T-cell (primary cell): ENCODE measurements around the gene RRM1. TPM values are rescaled to one million over a fixed set of nuclear protein-coding genes. Genes with fewer than 3 reads are reported as not detected.

ENCODE experiments used
- ATAC-seq, 4 experiments: fragments of 200-7000 bp in 3 of 4; fragments of 150-1000 bp in 1 of 4; cut with Tn5 transposase; replicated peaks in 1 of 4; 1 replicate in 3 of 4; 2 replicates in 1 of 4; pipeline ENCODE4 v1.10.0; 2021; ENCODE audit warnings: moderate library complexity in 3 of 4, mild to moderate bottlenecking in 2 of 4, moderate number of reproducible peaks in 1 of 4
- CTCF ChIA-PET, 2 donors: fragments of 300-600 bp; sonication (Branson Sonifier 250); formaldehyde crosslinking; loops; one replicate each; lab custom pipeline; 2022; ENCODE audit warnings: antibody characterized with exemption in 2 of 2; lab: Charles Lee
- POLR2A ChIA-PET, 2 donors: fragments of 300-600 bp; sonication (Branson Sonifier 250); formaldehyde crosslinking; loops; one replicate each; lab custom pipeline; 2022; ENCODE audit warnings: antibody characterized with exemption in 2 of 2; lab: Charles Lee
- DNase-seq, 35 experiments: peaks; one replicate each; pipeline versions ENCODE4 v3.0.0 to v3.0.0-alpha.2; 2013 to 2023
- H3K27ac ChIP-seq: one replicate; pipeline ENCODE4 v1.5.1; 2013; ENCODE audit warnings: low read length
- H3K27me3 ChIP-seq, 2 experiments: replicated peaks in 1 of 2; 1 replicate in 1 of 2; 2 replicates in 1 of 2; pipeline versions ENCODE4 v1.6.1 to v1.7.0; 2013; ENCODE audit warnings: low read length in 1 of 2, mixed read lengths in 1 of 2; ENCODE audit not compliant: control insufficient read depth in 2 of 2, insufficient read depth in 2 of 2; ENCODE audit errors: extremely low read depth in 1 of 2
- H3K36me3 ChIP-seq, 2 donors: 1 replicate in 1 of 2; 2 replicates in 1 of 2; pipeline versions ENCODE4 v1.6.1 to v1.7.0; 2013; ENCODE audit warnings: low read length in 1 of 2; ENCODE audit not compliant: control insufficient read depth in 2 of 2, insufficient read depth in 1 of 2; ENCODE audit errors: extremely low read depth in 1 of 2
- H3K4me1 ChIP-seq, 2 experiments: 1 replicate in 1 of 2; 2 replicates in 1 of 2; pipeline versions ENCODE4 v1.6.1 to v1.7.0; 2013; ENCODE audit warnings: low read length in 2 of 2, mixed read lengths in 1 of 2; ENCODE audit not compliant: insufficient read depth in 2 of 2, control insufficient read depth in 1 of 2; ENCODE audit errors: extremely low read depth in 1 of 2
- H3K4me3 ChIP-seq, 2 donors: 1 replicate in 1 of 2; 2 replicates in 1 of 2; pipeline versions ENCODE4 v1.5.1 to v1.7.0; 2013; ENCODE audit warnings: mild to moderate bottlenecking in 2 of 2, low read length in 1 of 2, moderate library complexity in 1 of 2; ENCODE audit not compliant: control insufficient read depth in 1 of 2; ENCODE audit errors: extremely low read depth in 1 of 2
- H3K9me3 ChIP-seq: 2 replicates; pipeline ENCODE4 v1.7.0; 2013
- H3K27ac Mint-ChIP-seq, 2 donors: one replicate each; pipeline ENCODE4 v1.8.0; 2020 to 2021; ENCODE audit warnings: mild to moderate bottlenecking in 2 of 2, mixed read lengths in 2 of 2
- H3K27me3 Mint-ChIP-seq, 2 donors: one replicate each; pipeline ENCODE4 v1.8.0; 2021 to 2022; ENCODE audit warnings: mixed read lengths in 2 of 2
- H3K36me3 Mint-ChIP-seq: one replicate; pipeline ENCODE4 v1.8.0; 2021; ENCODE audit warnings: mixed read lengths
- H3K4me1 Mint-ChIP-seq, 3 donors: one replicate each; pipeline ENCODE4 v1.8.0; 2020 to 2022; ENCODE audit warnings: mixed read lengths in 3 of 3, mild to moderate bottlenecking in 1 of 3
- H3K4me3 Mint-ChIP-seq, 3 donors: one replicate each; pipeline ENCODE4 v1.8.0; 2020 to 2022; ENCODE audit warnings: mild to moderate bottlenecking in 3 of 3, mixed read lengths in 3 of 3, moderate library complexity in 3 of 3
- H3K9me3 Mint-ChIP-seq, 3 donors: one replicate each; pipeline ENCODE4 v1.8.0; 2020 to 2022; ENCODE audit warnings: mixed read lengths in 3 of 3
- WGBS: methylation state at CpG from one replicate; pipeline ENCODE4 v1.1.5; 2013; ENCODE audit warnings: missing lambda C conversion rate; ENCODE audit not compliant: insufficient coverage; 5-methylcytosine and 5-hydroxymethylcytosine counted together
- total RNA-seq, 35 experiments: library from RNA in 6 of 35; stranded (reverse) in 6 of 35; fragments of 120-200 nt in 1 of 35; gene quantifications; one replicate each; pipeline versions ENCODE4 v1.2.1 to v1.2.4 and lab custom pipeline; 2013 to 2026

The RRM1 gene
- total RNA-seq, 5 donors from 2014 or later (not counting 1 experiment from before 2014, with no cell fraction given), result 27.4 to 50.8 (median 36.1) TPM

GRCh38 chr11:4072668-4073285 lies 21.8 kb upstream of the RRM1 start:
- no peaks in the 10 kb centered on the region for H3K9me3 ChIP-seq
- H3K27ac ChIP-seq, result peak overlapping the region; percentile 44
- H3K4me1 ChIP-seq, result peaks cover 17 to 20% of the 10 kb centered on the region in 2 experiments
- H3K36me3 ChIP-seq, result peaks cover 9 to 41% of the 10 kb centered on the region in 2 donors
- WGBS, result 0% methylated on average over 1 of the region's 4 CpGs
- ATAC-seq (peak; percentile 79 to 83 (median 80)), DNase-seq (peak in 29 of 35 experiments; percentile 22 to 87 (median 40))
- H3K4me1 Mint-ChIP-seq, result peaks cover 55 to 67% (median 56%) of the 10 kb centered on the region in 3 donors
- ChIA-PET POLR2A (interaction anchor here (0.6 to 1.5 kb wide), 14 partner anchors 12 to 378 kb away, joined by 3 to 21 read pairs (median 4); partner anchors contain the start of gene STIM1 (in 2 of the 2)), CTCF (interaction anchor here (0.5 to 5.4 kb wide), 61 partner anchors 8 to 358 kb away, joined by 3 to 182 read pairs (median 5); partner anchors contain the start of genes PGAP2 (in 2 of the 2), RHOG (in 1 of the 2) and STIM1 (in 1 of the 2))
- peak overlapping the region; percentile 80 to 90 for H3K27ac Mint-ChIP-seq
- H3K4me3 ChIP-seq, result no peak overlapping the region
- no peaks in the 10 kb centered on the region for H3K27me3 ChIP-seq
- no peak overlapping the region for H3K4me3 Mint-ChIP-seq
- H3K36me3 Mint-ChIP-seq, result peaks cover 28% of the 10 kb centered on the region
- no peaks in the 10 kb centered on the region for H3K9me3 Mint-ChIP-seq
- H3K27me3 Mint-ChIP-seq, result no peaks in the 10 kb centered on the region

- H3K4me3 ChIP-seq, result no peak overlapping the region
- Mint-ChIP-seq H3K4me1 (peaks cover 45 to 54% (median 47%) of the 10 kb centered on the region in 3 donors), H3K27ac (no peak overlapping the region), H3K9me3 (no peaks in the 10 kb centered on the region), H3K27me3 (no peaks in the 10 kb centered on the region), H3K4me3 (no peak overlapping the region), H3K36me3 (peaks cover 26% of the 10 kb centered on the region)
- CTCF ChIA-PET, result interaction anchor here (0.6 to 5.4 kb wide), 13 partner anchors 10 to 290 kb away, joined by 3 to 182 read pairs (median 12); partner anchors contain the start of genes PGAP2 (in 1 of the 2), RHOG (in 1 of the 2) and STIM1 (in 1 of the 2)
- POLR2A ChIA-PET, result no interaction called here
- no peak for ATAC-seq
- peaks cover 7 to 16% of the 10 kb centered on the region in 2 experiments for H3K4me1 ChIP-seq
- no peaks in the 10 kb centered on the region for H3K9me3 ChIP-seq
- H3K27me3 ChIP-seq, result no peaks in the 10 kb centered on the region
- H3K27ac ChIP-seq, result no peak overlapping the region
- peaks cover 9 to 41% of the 10 kb centered on the region in 2 donors for H3K36me3 ChIP-seq
- no peak for DNase-seq
- WGBS, result 100% methylated on average over 7 of the region's 7 CpGs
These were observed 20.3 kb upstream of the RRM1 start for GRCh38 chr11:4074266-4074665.

GRCh38 chr11:4076774-4077173 lies 17.8 kb upstream of the RRM1 start:
- H3K4me3 Mint-ChIP-seq, result no peak overlapping the region
- CTCF ChIA-PET, result no interaction called here
- Histone ChIP-seq H3K36me3 (peaks cover 5 to 40% of the 10 kb centered on the region in 2 donors), H3K9me3 (no peaks in the 10 kb centered on the region), H3K4me1 (peaks cover 7 to 9% of the 10 kb centered on the region in 2 experiments), H3K27me3 (no peaks in the 10 kb centered on the region), H3K27ac (no peak overlapping the region), H3K4me3 (no peak overlapping the region)
- DNase-seq (no peak), ATAC-seq (no peak)
- H3K4me1 Mint-ChIP-seq, result peaks cover 31 to 47% (median 33%) of the 10 kb centered on the region in 3 donors
- no CpG with 5 or more reads among the region's 1 CpG for WGBS
- POLR2A ChIA-PET, result interaction anchor here (0.5 to 0.6 kb wide), 2 partner anchors 11 to 204 kb away, joined by 3 to 4 read pairs; no protein-coding TSS in a partner anchor
- H3K27me3 Mint-ChIP-seq, result no peaks in the 10 kb centered on the region
- peak overlapping the region; percentile 39 to 44 for H3K27ac Mint-ChIP-seq
- H3K9me3 Mint-ChIP-seq, result no peaks in the 10 kb centered on the region
- peaks cover 24% of the 10 kb centered on the region for H3K36me3 Mint-ChIP-seq

GRCh38 chr11:4083198-4083597 lies 11.4 kb upstream of the RRM1 start:
- Histone ChIP-seq H3K36me3 (peaks cover 11 to 71% of the 10 kb centered on the region in 2 donors), H3K27me3 (no peaks in the 10 kb centered on the region), H3K4me1 (peaks cover 0 to 15% of the 10 kb centered on the region in 2 experiments), H3K4me3 (no peak overlapping the region), H3K27ac (no peak overlapping the region), H3K9me3 (no peaks in the 10 kb centered on the region)
- peak overlapping the region; percentile 32 to 62 for H3K27ac Mint-ChIP-seq
- H3K4me3 Mint-ChIP-seq, result no peak overlapping the region
- H3K36me3 Mint-ChIP-seq, result peaks cover 54% of the 10 kb centered on the region
- peaks cover 18 to 29% (median 23%) of the 10 kb centered on the region in 3 donors for H3K4me1 Mint-ChIP-seq
- CTCF ChIA-PET, result interaction anchor here (0.7 to 1.8 kb wide), 2 partner anchors 10 to 11 kb away, joined by 3 to 7 read pairs; no protein-coding TSS in a partner anchor
- H3K9me3 Mint-ChIP-seq, result no peaks in the 10 kb centered on the region
- POLR2A ChIA-PET, result no interaction called here
- 95% methylated on average over 5 of the region's 9 CpGs for WGBS
- no peaks in the 10 kb centered on the region for H3K27me3 Mint-ChIP-seq
- no peak for ATAC-seq
- no peak for DNase-seq

GRCh38 chr11:4084406-4085125 lies 10.0 kb upstream of the RRM1 start:
- Mint-ChIP-seq H3K4me3 (no peak overlapping the region), H3K27me3 (no peaks in the 10 kb centered on the region), H3K27ac (peak overlapping the region in 1 of 2 donors; percentile 55), H3K9me3 (no peaks in the 10 kb centered on the region), H3K4me1 (peaks cover 29 to 42% (median 32%) of the 10 kb centered on the region in 3 donors), H3K36me3 (peaks cover 63% of the 10 kb centered on the region)
- no peak overlapping the region for H3K4me3 ChIP-seq
- no peak for DNase-seq
- no peak for ATAC-seq
- POLR2A ChIA-PET, result no interaction called here
- no peaks in the 10 kb centered on the region for H3K27me3 ChIP-seq
- no peak overlapping the region for H3K27ac ChIP-seq
- no peaks in the 10 kb centered on the region for H3K9me3 ChIP-seq
- 96% methylated on average over 7 of the region's 12 CpGs for WGBS
- CTCF ChIA-PET, result interaction anchor here (0.6 to 1.5 kb wide), 4 partner anchors 11 to 236 kb away, joined by 3 to 5 read pairs (median 4); partner anchors contain the start of gene STIM1 (in 1 of the 2)
- H3K4me1 ChIP-seq, result peaks cover 1 to 21% of the 10 kb centered on the region in 2 experiments
- peaks cover 11 to 76% of the 10 kb centered on the region in 2 donors for H3K36me3 ChIP-seq

- Histone ChIP-seq H3K27ac (no peak overlapping the region), H3K27me3 (no peaks in the 10 kb centered on the region), H3K9me3 (no peaks in the 10 kb centered on the region), H3K4me3 (no peak overlapping the region), H3K36me3 (peaks cover 11 to 76% of the 10 kb centered on the region in 2 donors), H3K4me1 (peaks cover 9 to 31% of the 10 kb centered on the region in 2 experiments)
- H3K4me1 Mint-ChIP-seq, result peaks cover 39 to 49% (median 42%) of the 10 kb centered on the region in 3 donors
- H3K36me3 Mint-ChIP-seq, result peaks cover 65% of the 10 kb centered on the region
- H3K9me3 Mint-ChIP-seq, result no peaks in the 10 kb centered on the region
- H3K27me3 Mint-ChIP-seq, result no peaks in the 10 kb centered on the region
- ATAC-seq (no peak), DNase-seq (no peak)
- CTCF ChIA-PET, result interaction anchor here in 1 of 2 donors (1.0 to 1.4 kb wide), 3 partner anchors 12 to 230 kb away, joined by 3 to 4 read pairs (median 3); partner anchors contain the start of gene STIM1
- peak overlapping the region; percentile 23 to 58 for H3K27ac Mint-ChIP-seq
- H3K4me3 Mint-ChIP-seq, result no peak overlapping the region
- POLR2A ChIA-PET, result no interaction called here
These were observed 9.0 kb upstream of the RRM1 start for GRCh38 chr11:4085575-4085974.
